Body of pancreas (tissue), 4 donors: ENCODE results near the gene RAP1GAP2.
"Not testable (repeated sequence)": the region's sequence is repeated elsewhere in the genome, so short reads cannot be mapped to it uniquely, and the experiment has no call there.

Experiments used
- POLR2A ChIP-seq, 3 donors: fragments of 450-650 bp; IDR thresholded peaks; one replicate each; pipeline ENCODE4 v1.6.1; 2016; ENCODE audit warnings: antibody characterized with exemption in 3 of 3, mild to moderate bottlenecking in 2 of 3
- TF ChIP-seq, protein P1 (sequence below), 7 experiments: fragments of 450-650 bp in 4 of 7; fragments of 200-600 bp in 3 of 7; sonication (generic) in 3 of 7; IDR thresholded peaks; one replicate each; pipeline ENCODE4 v1.5.1; 2016 to 2019; ENCODE audit warnings: antibody characterized with exemption in 7 of 7

DNA sequence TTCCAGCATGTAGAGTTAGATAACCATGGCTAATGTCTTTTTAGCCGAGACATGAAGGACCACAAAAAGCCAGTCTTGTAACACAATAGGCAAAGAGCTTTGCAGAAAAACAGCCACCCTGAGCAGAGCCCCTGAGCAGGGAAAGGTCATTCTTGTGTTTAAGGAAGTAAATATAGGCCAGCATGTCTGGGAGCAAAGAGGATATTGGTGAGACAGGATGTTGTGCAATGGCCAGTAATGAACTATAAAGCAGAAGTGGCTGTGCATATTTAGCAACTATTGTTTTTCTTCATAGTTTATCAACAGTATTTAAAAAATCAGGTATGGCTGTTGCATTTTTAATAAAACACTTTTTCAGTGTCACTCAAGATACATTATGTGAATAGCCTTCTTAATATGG is 269.0 kb downstream of the RAP1GAP2 start:
- TF ChIP-seq, protein P1, sequence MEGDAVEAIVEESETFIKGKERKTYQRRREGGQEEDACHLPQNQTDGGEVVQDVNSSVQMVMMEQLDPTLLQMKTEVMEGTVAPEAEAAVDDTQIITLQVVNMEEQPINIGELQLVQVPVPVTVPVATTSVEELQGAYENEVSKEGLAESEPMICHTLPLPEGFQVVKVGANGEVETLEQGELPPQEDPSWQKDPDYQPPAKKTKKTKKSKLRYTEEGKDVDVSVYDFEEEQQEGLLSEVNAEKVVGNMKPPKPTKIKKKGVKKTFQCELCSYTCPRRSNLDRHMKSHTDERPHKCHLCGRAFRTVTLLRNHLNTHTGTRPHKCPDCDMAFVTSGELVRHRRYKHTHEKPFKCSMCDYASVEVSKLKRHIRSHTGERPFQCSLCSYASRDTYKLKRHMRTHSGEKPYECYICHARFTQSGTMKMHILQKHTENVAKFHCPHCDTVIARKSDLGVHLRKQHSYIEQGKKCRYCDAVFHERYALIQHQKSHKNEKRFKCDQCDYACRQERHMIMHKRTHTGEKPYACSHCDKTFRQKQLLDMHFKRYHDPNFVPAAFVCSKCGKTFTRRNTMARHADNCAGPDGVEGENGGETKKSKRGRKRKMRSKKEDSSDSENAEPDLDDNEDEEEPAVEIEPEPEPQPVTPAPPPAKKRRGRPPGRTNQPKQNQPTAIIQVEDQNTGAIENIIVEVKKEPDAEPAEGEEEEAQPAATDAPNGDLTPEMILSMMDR (IDR thresholded peaks at IDR 0.05), result not testable (repeated sequence)
- not testable (repeated sequence) for TF ChIP-seq POLR2A (IDR thresholded peaks at IDR 0.05)
